ENCODE measurements around the gene SORCS3.

DNA sequence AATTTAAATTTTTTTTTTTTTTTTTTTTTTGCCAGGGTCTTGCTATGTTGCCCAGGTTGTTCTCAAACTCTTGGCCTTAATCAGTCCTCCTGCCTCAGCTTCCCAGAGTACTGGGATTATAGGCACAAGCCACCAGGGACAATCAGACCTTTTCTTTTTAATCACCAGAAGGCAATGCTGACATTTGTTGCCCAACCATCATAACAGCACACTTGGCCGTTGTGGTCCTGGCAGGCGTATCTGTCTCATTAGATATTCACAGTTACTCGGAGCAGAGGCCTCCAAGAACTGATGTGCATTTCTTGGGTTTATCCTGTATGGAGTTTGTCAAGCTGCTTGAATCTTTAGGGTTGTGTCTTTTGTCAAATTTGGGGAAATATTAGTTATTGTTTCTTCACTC is 100.0 kb downstream of the SORCS3 start:
- TF ChIP-seq, protein P1, sequence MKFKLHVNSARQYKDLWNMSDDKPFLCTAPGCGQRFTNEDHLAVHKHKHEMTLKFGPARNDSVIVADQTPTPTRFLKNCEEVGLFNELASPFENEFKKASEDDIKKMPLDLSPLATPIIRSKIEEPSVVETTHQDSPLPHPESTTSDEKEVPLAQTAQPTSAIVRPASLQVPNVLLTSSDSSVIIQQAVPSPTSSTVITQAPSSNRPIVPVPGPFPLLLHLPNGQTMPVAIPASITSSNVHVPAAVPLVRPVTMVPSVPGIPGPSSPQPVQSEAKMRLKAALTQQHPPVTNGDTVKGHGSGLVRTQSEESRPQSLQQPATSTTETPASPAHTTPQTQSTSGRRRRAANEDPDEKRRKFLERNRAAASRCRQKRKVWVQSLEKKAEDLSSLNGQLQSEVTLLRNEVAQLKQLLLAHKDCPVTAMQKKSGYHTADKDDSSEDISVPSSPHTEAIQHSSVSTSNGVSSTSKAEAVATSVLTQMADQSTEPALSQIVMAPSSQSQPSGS (CRISPR knock-in tag; IDR thresholded peaks at IDR 0.05) = no peak
- no peak for TF ChIP-seq ASH1L (IDR thresholded peaks at IDR 0.05; ENCODE audit: borderline replicate concordance, low read depth, partially characterized antibody)
- no peak for TF ChIP-seq CTCF (IDR thresholded peaks at IDR 0.05 in 2 of 3, conservative IDR thresholded peaks at IDR 0.05 in 1 of 3; ENCODE audit: insufficient read depth in 2 of 3, low read depth in 1 of 3, low read length in 3 of 3)

All from K562 (cell line).